Stimulated activated CD4-positive, alpha-beta T cell treated with anti-CD3 and anti-CD28 coated beads, Interleukin-12 subunit alpha, Interleukin-12 subunit beta, amount 100 ng/mL, for 24 hours (primary cell): ENCODE results near the gene DNM3.
"Not testable (repeated sequence)": the region's sequence is repeated elsewhere in the genome, so short reads cannot be mapped to it uniquely, and the experiment has no call there.

Source experiments
- DNase-seq, 2 experiments: peaks; one replicate each; pipeline ENCODE4 v3.0.0-alpha.2; 2020; ENCODE audit warnings: low read depth in 2 of 2

Gene DNM3

DNA sequence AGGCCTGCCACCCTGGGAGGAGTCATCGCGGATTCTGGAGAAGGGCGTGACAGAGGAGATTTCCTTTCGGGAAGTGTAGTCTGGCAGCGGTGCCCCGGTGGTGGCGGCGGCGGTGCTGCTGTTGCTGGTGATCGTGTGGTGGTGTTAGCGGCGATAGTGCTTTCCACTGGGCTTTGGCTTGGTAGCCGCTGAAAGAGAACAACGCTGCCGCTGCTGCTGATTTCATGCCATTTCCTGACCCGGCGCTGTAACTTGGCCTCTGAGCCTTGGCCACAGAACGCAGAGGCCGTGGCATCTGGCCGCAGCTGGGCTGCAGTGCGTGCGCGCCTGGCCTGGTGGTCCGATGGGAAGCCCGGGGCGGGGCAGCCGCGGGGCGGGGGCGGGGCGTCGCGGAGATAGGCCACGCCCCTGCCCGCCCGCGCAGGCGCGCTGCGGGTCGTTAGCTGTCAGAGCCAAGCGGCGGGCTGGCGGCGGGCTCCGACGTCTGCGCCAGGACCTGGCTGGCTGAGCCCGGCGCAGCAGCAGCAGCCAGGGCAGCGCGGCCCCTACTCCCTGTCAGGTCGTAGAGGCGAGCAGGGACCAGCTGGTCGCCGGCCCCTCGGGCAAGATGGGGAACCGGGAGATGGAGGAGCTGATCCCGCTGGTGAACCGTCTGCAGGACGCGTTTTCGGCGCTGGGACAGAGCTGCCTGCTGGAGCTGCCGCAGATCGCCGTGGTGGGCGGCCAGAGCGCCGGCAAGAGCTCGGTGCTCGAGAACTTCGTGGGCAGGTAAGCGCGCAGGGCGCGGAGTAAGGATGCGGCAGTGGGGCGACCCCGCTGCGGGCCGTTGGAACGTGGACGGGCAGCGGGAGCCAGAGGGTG is at the start of gene DNM3:
Gene DNM3 (plus strand): TSS at position 449 of the 861 bp plus-strand sequence. CDS start 159 bp downstream, at position 608.
- DNase-seq: peak; percentile 46 to 51

DNA sequence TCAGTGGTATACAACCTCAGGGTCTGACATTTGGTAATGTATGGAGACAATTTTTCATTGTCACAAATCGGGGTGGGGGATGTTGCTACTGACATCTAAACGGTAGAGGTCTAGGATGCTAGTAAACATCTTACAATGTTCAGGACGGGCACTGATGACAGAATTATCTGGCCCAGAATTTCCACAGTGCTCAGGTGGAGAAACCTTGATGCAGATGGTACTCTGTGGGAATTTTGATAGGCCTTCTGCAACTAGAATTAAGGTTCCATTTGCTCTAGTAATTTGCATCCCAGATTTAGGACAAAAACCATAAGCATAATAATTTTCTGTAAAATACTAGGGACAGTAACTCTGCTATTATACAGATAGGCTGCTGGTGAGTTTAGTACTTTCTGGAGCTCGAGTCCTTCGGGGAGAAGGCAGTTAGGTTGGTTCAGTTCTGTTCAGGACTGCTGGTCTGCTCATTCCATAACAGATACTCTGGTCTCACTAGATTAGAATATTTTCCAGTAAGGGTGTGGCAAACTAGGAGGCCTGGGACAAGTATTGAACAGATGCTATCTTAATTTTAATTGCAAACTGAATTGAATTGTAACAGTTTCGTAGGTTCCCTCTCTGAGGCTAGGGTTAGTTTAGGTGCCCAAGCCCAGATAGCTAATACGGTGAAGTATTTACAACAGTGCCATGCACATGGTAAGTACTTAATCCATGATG is 48.5 kb upstream of the DNM3 start:
- no peak for DNase-seq

DNA sequence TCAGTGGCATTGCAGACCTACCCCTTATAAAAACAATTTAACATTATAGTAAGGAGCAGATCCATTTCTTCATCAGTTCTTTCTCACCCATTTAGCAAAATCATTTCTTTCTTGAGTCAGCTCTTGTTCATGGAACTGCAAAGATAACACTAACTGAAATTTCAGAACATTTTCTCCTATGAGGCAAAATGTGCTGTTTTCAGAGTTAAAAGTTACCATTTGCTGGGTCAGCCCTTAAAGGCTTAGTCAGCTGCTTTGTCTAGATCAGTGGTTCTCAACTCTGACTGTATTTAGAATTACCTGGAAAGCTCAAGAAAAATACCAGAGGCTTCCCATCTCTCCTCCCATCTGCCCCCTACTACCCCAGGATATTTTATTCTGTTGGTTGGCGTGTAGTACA is 47.7 kb upstream of the DNM3 start:
- DNase-seq: no peak

DNA sequence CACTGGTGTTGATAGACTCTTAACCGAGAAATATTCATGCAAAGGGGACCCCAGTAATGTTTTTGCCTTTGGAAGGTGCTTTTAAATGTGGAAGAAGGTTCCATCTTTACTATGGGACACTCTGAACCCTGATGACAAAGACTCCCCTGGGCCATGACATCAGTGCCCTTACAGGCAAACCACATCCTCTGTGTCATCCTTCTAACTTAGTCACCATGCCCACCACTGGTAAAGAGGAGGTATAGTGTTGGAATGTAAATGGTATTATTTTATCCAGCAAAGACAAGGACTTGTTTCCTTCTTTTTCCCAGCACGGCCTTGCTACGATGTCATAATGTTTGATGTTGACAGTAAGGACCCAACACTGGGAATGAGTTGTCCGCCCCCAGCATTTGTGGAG is 47.2 kb upstream of the DNM3 start:
- DNase-seq: peak; percentile 28 to 43

DNA sequence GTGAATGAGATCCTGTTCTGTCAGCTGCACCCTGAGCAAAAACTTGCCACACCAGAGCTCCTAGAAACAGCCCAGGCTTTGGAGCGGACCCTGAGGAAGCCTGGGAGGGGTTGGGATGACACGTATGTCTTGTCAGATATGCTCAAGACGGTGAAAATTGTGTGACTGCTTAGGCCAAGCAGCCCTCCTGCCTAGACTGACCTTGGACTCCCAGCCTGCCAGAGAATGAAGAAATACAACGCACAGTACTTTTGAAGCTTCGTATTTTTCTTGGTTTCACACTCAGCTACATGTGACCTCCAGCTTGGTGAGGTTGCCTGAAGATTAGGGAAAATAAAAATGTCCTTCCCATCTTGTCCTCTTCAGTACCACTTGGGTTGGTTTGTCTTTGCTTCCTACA is 44.7 kb upstream of the DNM3 start:
- DNase-seq: no peak

DNA sequence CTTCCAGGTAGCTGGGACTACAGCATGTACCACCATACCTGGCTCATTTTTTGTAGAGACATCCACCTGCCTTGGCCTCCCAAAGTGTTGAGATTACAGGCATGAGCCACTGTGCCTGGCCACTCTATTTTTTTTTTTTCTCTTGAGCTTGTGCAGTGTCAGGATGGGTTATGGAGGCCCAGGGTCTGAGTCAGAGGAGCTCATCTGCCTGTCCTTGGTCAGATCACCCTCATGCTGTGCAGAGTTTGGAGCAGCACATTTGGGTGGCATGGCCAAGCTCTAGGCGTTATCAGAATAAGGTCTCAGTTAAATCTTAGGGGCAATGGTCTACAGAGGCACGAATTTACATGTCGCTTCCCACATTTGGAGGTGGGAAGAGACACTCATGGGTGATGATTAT is 43.0 kb upstream of the DNM3 start:
- DNase-seq: no peak

DNA sequence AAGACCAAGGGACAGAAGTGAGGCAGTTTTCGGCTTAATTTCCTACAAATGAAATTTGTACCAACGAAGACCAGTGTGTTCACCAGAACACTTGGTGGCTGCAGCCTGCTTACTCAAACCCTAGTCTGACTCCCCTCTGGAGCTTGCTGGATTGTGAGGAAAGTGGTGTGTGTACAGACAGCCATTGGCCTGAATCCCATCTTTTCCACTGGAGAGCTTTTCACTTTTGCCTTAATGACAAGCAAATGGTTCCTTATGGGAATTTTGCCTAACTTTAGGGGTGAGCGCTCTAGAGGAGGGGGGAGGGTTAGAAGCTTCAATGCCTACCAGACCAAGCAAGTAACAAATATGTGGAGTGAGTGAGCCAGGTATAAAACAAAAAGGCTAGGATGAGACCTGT is 42.5 kb upstream of the DNM3 start:
- DNase-seq: no peak

DNA sequence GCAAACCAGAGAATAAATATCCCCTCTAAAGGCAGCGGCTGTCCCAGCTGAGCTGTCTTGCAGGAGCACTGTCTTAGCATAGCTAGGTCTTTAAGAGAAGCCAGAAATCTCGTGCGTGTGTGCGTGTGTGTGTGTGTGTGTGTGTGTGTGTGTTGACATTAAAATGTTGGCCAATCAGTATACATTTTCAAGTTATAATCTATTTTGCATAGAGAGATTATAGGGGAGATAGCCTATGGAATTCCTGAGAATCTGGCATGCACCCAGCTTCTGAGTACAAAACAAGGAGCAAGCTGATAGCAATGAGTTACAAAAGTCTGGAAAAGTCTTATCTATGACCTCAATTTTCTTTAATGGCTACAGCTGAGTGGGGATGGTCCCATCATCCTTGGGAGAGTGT is 42.1 kb upstream of the DNM3 start:
- no peak for DNase-seq

DNA sequence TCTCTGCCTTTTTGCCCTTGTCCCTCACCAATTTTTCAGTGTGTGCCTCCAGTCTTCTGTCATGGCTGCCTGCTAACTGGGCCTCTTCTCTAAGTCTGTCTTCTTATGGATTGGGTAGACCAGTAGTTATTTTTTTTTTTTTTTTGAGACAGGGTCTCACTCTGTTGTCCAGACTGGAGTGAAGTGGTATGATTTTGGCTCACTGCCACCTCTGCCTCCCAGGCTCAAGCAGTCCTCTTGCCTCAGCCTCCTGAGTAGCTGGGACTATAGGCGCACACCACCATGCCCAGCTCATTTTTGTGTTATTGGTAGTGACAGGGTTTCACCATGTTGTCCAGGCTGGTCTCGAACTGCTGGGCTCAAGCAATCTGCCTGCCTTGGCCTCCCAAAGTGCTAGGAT is 41.6 kb upstream of the DNM3 start:
- not testable (repeated sequence) for DNase-seq

DNA sequence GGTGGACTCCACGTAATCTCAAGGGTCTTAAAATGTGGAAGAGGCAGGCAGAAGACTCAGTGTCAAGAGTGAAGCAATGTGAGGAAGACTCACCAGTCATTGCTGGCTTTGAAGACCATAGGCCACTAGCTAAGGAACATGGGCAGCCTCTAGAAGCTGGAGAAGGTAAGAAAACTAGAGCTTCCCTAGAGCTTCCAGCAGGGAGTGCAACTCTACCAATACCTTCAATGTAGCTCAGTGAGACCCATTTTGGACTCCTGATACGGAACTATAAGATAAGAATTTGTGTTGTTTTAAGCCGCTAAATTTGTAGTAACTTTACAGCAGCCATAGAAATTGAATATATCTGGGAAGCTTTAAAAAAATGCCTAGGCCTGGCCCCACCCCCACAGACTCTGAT is 41.0 kb upstream of the DNM3 start:
- DNase-seq: no peak

DNA sequence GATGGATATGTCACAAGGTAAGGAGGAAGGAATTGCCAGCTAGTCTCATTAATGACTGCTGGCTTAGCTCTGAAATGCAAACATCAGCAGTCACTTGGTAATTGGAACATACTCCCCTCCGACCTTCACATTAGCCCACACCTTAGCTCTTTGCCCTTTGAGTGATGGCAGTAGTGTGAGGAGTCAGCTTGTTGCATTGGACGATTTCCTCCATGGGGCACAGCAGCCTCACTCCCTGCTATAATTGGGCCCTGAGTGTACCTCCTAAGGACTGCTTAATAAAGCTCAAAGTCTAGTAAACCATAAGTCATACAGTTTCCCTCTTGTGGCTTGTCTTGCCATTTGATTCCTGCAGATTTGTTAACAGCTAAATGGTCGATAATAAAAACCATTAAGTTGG is 40.4 kb upstream of the DNM3 start:
- DNase-seq: no peak

DNA sequence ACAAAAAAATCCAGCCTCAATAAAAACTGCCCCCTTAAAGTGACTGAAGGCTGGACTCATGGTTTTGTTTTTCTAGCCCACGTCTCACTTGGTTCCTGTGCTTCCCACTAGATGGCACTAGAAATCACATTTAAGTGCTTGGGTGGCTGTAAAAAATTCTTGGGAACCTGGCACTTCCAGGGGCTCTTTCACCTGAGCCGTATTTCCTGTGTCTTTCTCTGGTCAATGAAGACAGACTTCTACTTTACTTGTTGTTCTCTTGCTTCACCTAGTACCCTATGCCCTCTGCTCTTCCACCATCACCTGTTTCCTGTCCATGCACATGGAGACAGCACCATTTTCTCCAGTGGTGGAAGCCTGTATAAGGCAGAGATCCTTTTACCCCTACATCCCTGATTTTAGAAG is 39.8 kb upstream of the DNM3 start:
- DNase-seq: no peak

DNA sequence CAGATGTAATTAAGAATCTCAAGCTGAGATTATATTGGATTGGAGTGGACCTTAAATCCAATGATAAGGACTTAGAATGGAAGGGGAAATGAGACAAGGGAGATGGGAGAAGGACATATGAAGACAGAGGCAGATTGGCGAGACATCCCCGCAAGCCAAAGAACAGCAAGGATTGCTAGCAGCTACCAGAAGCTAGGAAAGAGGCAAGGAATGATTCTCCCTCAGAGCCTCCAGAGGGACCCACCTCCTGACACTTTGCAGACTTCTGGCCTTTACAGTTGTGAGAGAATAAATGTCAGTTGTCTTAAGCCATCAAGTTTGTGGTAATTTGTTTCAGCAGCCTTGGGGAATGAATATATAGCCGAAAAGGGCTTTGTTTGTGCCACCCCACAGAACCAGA is 39.1 kb upstream of the DNM3 start:
- DNase-seq: no peak

DNA sequence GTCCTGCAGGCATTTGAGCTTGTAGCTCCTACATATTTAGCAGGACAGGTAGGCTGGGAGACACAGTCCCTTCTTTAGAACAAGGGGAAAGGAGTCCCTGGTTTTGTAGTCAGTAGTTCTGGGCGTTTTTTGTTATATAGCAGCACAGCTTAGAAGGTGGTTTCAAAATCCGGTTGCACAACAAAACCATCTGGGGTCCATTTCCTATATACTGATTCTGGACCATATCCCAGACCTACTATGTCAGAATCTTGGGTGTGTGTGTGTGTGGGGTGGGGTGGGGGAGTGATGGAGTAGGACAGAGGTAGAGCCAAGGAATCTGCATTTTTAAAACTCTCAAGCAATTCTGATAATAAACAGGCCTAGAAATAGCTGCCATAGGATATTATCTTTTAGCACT is 38.3 kb upstream of the DNM3 start:
- no peak for DNase-seq

DNA sequence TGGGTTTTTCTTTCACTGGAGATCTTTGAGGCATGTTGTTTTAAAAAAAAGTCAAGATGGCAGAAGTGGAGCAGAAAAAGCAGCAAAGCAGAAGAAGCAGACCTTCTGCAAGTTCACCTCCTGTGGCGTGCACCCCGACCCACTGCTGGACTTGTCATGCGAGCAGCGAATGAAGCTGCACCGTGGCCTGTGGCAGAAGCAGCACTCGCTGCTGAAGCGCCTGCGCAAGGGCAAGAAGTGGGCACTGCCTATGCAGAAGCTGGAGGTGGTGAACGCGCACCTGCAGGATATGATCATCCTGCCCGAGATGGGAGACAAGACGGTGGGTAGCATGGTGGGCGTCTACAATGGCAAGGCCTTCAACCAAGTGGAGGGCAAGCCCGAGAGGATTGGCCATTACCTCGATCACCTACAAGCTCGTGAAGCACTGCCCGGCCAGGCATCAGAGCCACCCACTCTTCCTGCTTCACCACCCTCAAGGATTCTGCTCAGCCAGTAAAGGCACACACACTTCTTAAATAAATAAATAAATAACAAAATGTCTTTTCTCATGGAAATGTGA is 37.8 kb upstream of the DNM3 start:
- DNase-seq: no peak

DNA sequence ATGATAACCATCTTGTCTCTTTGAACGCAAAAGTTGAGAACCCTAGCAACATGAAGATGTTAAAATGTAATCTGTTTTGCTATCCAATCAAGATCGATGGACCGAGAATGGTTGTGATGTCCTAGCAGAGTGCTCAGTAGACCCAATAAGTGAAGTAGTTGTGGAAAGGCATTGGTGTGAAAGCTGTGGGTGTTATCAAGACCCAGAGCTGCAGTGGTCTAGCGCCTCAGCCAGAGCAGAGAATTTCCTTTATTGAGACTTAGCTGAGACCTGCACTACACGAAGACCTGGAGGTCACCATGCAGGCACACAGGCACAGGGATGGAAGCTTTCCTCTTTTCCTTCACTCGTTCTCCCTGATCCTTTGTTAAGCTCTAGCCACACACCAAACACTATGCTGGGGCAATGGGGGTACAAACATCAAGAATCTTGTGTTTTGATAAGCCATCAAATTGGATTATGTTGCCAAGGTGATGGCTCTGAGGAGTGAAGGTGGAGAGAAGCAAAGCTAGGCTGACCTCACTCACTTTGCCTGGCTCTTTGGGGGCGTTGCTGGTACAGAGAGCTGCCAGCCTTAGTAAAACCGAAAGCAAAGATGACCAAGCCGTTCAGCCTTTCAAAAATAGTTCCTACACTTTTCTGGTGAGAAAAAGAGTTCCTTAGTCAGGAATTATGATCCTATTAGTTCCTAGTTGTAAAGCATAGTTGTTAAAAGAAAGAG is 35.7 kb upstream of the DNM3 start:
- no peak for DNase-seq

DNA sequence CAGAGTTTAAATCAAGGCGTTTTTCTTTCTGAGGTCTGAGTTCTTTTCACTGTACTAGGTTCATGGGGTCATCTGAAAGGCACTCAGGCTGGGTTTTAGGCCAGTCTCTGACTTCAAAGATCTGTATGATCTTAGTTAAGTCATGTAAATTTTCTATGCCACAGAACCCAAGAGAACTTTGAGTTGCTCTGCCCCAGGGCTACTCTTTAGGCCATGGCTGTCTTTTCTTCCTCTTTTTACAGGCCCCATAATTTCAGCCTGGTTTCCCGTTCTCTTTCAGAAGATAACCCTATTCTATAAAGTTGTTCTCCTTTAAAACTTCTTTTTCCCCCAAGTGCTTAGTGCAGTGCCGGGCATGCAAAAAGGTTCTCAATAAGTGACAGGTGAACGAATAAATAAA is 33.7 kb upstream of the DNM3 start:
- no peak for DNase-seq

DNA sequence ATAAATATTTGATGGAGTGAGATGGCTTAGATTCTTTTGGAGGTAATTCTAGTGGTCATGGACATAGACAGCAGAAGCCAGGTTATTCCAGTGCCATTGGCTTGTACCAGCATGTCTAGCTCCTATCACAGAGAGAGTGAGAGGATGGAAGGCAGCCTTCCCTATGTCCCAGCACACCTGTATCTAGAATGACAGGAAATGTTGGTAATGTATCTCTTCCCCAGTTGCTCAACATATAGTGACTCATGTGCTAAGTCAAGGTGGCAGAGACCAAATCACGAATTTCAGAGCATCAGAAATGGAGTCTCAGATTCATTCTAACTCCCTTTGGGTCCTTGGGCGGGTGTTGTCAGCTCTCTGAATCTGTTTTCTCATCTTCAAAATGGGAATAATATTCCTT is 31.5 kb upstream of the DNM3 start:
- DNase-seq: no peak

DNA sequence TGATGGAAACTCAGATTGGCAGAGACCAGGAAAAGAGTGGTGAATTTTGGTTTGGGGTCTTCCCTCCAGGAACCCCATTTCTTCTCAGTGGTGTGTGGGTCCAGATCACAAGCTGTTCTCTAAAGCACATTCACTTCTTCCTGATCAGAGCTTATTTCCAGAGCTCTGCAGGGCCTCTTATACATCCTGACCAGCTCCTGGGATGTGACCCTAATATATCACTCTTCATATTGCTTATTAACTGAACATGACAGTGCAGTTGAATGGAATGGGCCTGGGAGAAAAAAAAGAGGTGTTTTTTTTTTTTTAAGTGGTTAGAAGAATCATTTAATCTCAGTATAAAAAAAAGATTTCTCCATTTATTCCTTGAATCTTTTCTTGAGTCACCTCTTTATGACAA is 29.6 kb upstream of the DNM3 start:
- DNase-seq: no peak

DNA sequence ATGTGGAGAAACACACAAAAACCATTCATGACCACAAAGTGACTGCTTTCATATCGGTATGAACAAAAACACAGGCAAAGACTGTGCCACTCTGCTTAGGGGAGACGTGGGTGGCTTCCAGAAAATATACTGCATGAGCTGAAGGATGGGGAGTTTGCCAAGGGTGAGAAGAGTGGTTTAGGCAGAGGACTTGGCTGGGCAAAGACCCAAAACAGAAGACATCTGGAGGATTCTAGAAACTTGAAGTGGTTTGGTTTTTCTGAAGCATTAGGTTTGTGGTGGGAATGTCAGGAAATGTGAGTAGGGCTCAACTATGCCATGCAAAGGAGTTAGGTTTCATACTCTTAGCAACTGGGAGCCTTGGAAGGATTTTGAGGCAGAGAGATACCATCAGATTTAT is 26.6 kb upstream of the DNM3 start:
- no peak for DNase-seq

DNA sequence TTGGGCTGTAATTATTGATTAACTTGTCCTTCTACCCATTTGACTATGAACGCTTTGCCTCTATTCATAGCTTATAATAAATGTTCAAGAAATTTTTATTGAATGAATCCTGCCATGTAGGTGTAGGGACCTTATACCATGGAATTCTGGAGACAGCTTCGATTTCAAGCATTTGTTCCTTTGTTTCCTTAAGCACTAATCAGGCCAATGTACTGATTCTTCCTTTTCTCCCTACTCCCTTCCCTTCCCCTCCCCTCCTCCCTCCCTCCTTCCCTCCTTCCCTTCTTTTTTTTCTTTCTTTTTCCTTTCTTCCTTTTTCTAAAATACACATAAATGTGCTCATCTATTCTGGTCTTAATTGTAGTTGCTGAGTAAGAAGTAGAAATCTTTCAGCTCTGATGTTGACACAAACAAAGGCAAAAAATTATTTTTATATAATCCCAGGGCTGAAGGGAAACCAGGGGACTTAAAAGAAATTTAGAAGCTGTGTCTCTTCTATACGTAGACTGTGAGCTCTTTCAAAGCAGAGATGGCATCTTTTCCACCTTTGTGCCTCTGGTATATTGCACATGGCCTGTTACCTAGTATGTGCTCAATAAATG is 24.9 kb upstream of the DNM3 start:
- DNase-seq: no peak
